Activated T-cell treated with anti-CD3 and anti-CD28 coated beads, Interleukin-2, amount 50 U/mL, for 4 hours (primary cell): Measurements from ENCODE around the gene PRB4. TPM values are rescaled to one million over a fixed set of nuclear protein-coding genes. Genes with fewer than 3 reads are reported as not detected.
"Not testable (repeated sequence)": the region's sequence is repeated elsewhere in the genome, so short reads cannot be mapped to it uniquely, and the experiment has no call there.

ENCODE experiments used
- ATAC-seq, 2 donors: fragments of 200-7000 bp; cut with Tn5 transposase; one replicate each; pipeline ENCODE4 v1.10.0; 2021
- DNase-seq: peaks from one replicate; pipeline ENCODE4 v3.0.0-alpha.2; 2020
- H3K27me3 Mint-ChIP-seq: one replicate; pipeline ENCODE4 v1.8.0; 2021; ENCODE audit warnings: low read depth, mixed read lengths
- H3K36me3 Mint-ChIP-seq: one replicate; pipeline ENCODE4 v1.8.0; 2022; ENCODE audit warnings: mixed read lengths; ENCODE audit not compliant: insufficient read depth
- H3K4me1 Mint-ChIP-seq: one replicate; pipeline ENCODE4 v1.8.0; 2021; ENCODE audit warnings: low read depth, mixed read lengths
- H3K4me3 Mint-ChIP-seq: one replicate; pipeline ENCODE4 v1.8.0; 2021; ENCODE audit warnings: mild to moderate bottlenecking, moderate library complexity, mixed read lengths
- H3K9me3 Mint-ChIP-seq: one replicate; pipeline ENCODE4 v1.8.0; 2021; ENCODE audit warnings: mixed read lengths
- total RNA-seq, 3 donors: library from RNA; stranded (reverse); gene quantifications; one replicate each; pipeline ENCODE4 v1.2.1, GENCODE V29; 2021

The PRB4 gene
- not detected for total RNA-seq

- DNase-seq: no peak
- Mint-ChIP-seq H3K4me1 (no peaks in the 10 kb centered on the region), H3K9me3 (peaks cover 30% of the 10 kb centered on the region), H3K4me3 (no peak within 1 kb of the TSS), H3K36me3 (no peaks in the 10 kb centered on the region), H3K27me3 (no peaks in the 10 kb centered on the region)
- no peak for ATAC-seq
These were observed at the start of gene PRB4 for GRCh38 chr12:11310336-11310735. PRB4 (minus strand) TSS chr12:11310436; CDS start chr12:11310398, 38 bp downstream.

GRCh38 chr12:11351736-11352135 lies 41.5 kb upstream of the PRB4 start:
- H3K36me3 Mint-ChIP-seq, ATAC-seq, H3K4me3 Mint-ChIP-seq, H3K27me3 Mint-ChIP-seq, H3K4me1 Mint-ChIP-seq, DNase-seq, H3K9me3 Mint-ChIP-seq: not testable (repeated sequence)

- no peaks in the 10 kb centered on the region for H3K4me1 Mint-ChIP-seq
- ATAC-seq: no peak
- H3K4me3 Mint-ChIP-seq: no peak overlapping the region
- peaks cover 3% of the 10 kb centered on the region for H3K36me3 Mint-ChIP-seq
- DNase-seq: no peak
- no peaks in the 10 kb centered on the region for H3K27me3 Mint-ChIP-seq
- peaks cover 5% of the 10 kb centered on the region for H3K9me3 Mint-ChIP-seq
These were observed 38.2 kb upstream of the PRB4 start for GRCh38 chr12:11348439-11348838.

GRCh38 chr12:11347810-11348209 lies 37.6 kb upstream of the PRB4 start:
- Mint-ChIP-seq H3K4me1 (no peaks in the 10 kb centered on the region), H3K27me3 (no peaks in the 10 kb centered on the region), H3K4me3 (no peak overlapping the region), H3K36me3 (peaks cover 3% of the 10 kb centered on the region), H3K9me3 (peaks cover 5% of the 10 kb centered on the region)
- DNase-seq (no peak), ATAC-seq (no peak)

GRCh38 chr12:11344500-11344899 lies 34.3 kb upstream of the PRB4 start:
- no peaks in the 10 kb centered on the region for H3K27me3 Mint-ChIP-seq
- ATAC-seq (no peak), DNase-seq (no peak)
- H3K4me1 Mint-ChIP-seq: no peaks in the 10 kb centered on the region
- peaks cover 4% of the 10 kb centered on the region for H3K36me3 Mint-ChIP-seq
- H3K9me3 Mint-ChIP-seq: peaks cover 5% of the 10 kb centered on the region
- no peak overlapping the region for H3K4me3 Mint-ChIP-seq

GRCh38 chr12:11324426-11324825 lies 14.2 kb upstream of the PRB4 start:
- no peaks in the 10 kb centered on the region for H3K4me1 Mint-ChIP-seq
- H3K27me3 Mint-ChIP-seq: no peaks in the 10 kb centered on the region
- peaks cover 3% of the 10 kb centered on the region for H3K36me3 Mint-ChIP-seq
- ATAC-seq: no peak
- no peak overlapping the region for H3K4me3 Mint-ChIP-seq
- no peak for DNase-seq
- H3K9me3 Mint-ChIP-seq: peaks cover 5% of the 10 kb centered on the region

- Mint-ChIP-seq H3K4me3 (no peak overlapping the region), H3K27me3 (no peaks in the 10 kb centered on the region), H3K36me3 (peaks cover 3% of the 10 kb centered on the region), H3K4me1 (no peaks in the 10 kb centered on the region), H3K9me3 (peaks cover 11% of the 10 kb centered on the region)
- ATAC-seq (no peak), DNase-seq (no peak)
These were observed 11.7 kb upstream of the PRB4 start for GRCh38 chr12:11321980-11322379.

- no peak for DNase-seq
- no peak for ATAC-seq
- H3K27me3 Mint-ChIP-seq: no peaks in the 10 kb centered on the region
- H3K9me3 Mint-ChIP-seq: peaks cover 32% of the 10 kb centered on the region
- H3K36me3 Mint-ChIP-seq: no peaks in the 10 kb centered on the region
- no peaks in the 10 kb centered on the region for H3K4me1 Mint-ChIP-seq
- H3K4me3 Mint-ChIP-seq: no peak overlapping the region
These were observed 3.1 kb downstream of the PRB4 start for GRCh38 chr12:11307143-11307542.

GRCh38 chr12:11273449-11273848 lies 36.8 kb downstream of the PRB4 start:
- no peaks in the 10 kb centered on the region for H3K9me3 Mint-ChIP-seq
- no peak overlapping the region for H3K4me3 Mint-ChIP-seq
- DNase-seq (no peak), ATAC-seq (no peak)
- no peaks in the 10 kb centered on the region for H3K4me1 Mint-ChIP-seq
- H3K27me3 Mint-ChIP-seq: no peaks in the 10 kb centered on the region
- H3K36me3 Mint-ChIP-seq: no peaks in the 10 kb centered on the region

- ATAC-seq (no peak), DNase-seq (no peak)
- Mint-ChIP-seq H3K4me3 (no peak within 1 kb of the TSS), H3K27me3 (no peaks in the 10 kb centered on the region), H3K4me1 (no peaks in the 10 kb centered on the region), H3K36me3 (no peaks in the 10 kb centered on the region), H3K9me3 (no peaks in the 10 kb centered on the region)
These were observed 40.6 kb downstream of the PRB4 start, which contains the start of gene PRB3 for GRCh38 chr12:11269607-11270006. PRB3 (minus strand) TSS chr12:11269707; CDS start chr12:11269669, 38 bp downstream.

- no peaks in the 10 kb centered on the region for H3K36me3 Mint-ChIP-seq
- DNase-seq: no peak
- no peaks in the 10 kb centered on the region for H3K4me1 Mint-ChIP-seq
- H3K4me3 Mint-ChIP-seq: no peak overlapping the region
- H3K27me3 Mint-ChIP-seq: no peaks in the 10 kb centered on the region
- ATAC-seq: no peak
- H3K9me3 Mint-ChIP-seq: peaks cover 8% of the 10 kb centered on the region
These were observed 45.7 kb downstream of the PRB4 start for GRCh38 chr12:11264501-11264900.

Other genes starting within 250 kb of the PRB4 start
- under 1 TPM; 0.58 to 0.82 (median 0.66) TPM for gene TAS2R46, start 248.1 kb downstream of the PRB4 start, total RNA-seq
- gene TAS2R43, start 218.1 kb downstream of the PRB4 start, total RNA-seq: under 1 TPM; 0.63 to 0.79 (median 0.78) TPM
- gene TAS2R30, start 175.8 kb downstream of the PRB4 start, total RNA-seq: 1 to 10 TPM in 1 of 3 donors, under 1 TPM in 2; 0.53 to 1.1 (median 0.78) TPM
- 10 to 100 TPM; 12.4 to 14.9 (median 13.3) TPM for gene SMIM10L1, start 139.2 kb downstream of the PRB4 start, total RNA-seq
- not detected for gene TAS2R42, start 123.5 kb downstream of the PRB4 start, total RNA-seq
- not detected for gene PRB3, start 40.7 kb downstream of the PRB4 start, total RNA-seq
- gene PRB2, start 85.1 kb upstream of the PRB4 start, total RNA-seq: not detected